Parathyroid adenoma (tissue), 2 donors: ENCODE data around the gene ARHGEF4.

Experiments used
- H2AFZ ChIP-seq: fragments of 300-600 bp; sonication (generic); one replicate; pipeline ENCODE4 v1.7.0; 2017; ENCODE audit warnings: antibody characterized with exemption, mild to moderate bottlenecking
- H3K27ac ChIP-seq: fragments of 300-600 bp; sonication (generic); one replicate; pipeline ENCODE4 v1.7.0; 2017
- H3K27me3 ChIP-seq: fragments of 300-600 bp; sonication (generic); one replicate; pipeline ENCODE4 v1.7.0; 2017; ENCODE audit warnings: low read length; ENCODE audit not compliant: control insufficient read depth, insufficient read depth
- H3K36me3 ChIP-seq: fragments of 300-600 bp; sonication (generic); one replicate; pipeline ENCODE4 v1.7.0; 2017; ENCODE audit warnings: low read length; ENCODE audit not compliant: control insufficient read depth, insufficient read depth
- H3K4me1 ChIP-seq: fragments of 300-600 bp; sonication (generic); one replicate; pipeline ENCODE4 v1.7.0; 2017; ENCODE audit warnings: control low read depth
- H3K4me2 ChIP-seq: fragments of 300-600 bp; sonication (generic); one replicate; pipeline ENCODE4 v1.7.0; 2017; ENCODE audit warnings: low read length
- H3K4me3 ChIP-seq: fragments of 300-600 bp; sonication (generic); one replicate; pipeline ENCODE4 v1.7.0; 2017; ENCODE audit warnings: low read depth, low read length
- H3K79me2 ChIP-seq: fragments of 300-600 bp; sonication (generic); one replicate; pipeline ENCODE4 v1.7.0; 2017; ENCODE audit warnings: control low read depth
- H3K9ac ChIP-seq: fragments of 300-600 bp; sonication (generic); one replicate; pipeline ENCODE4 v1.7.0; 2017; ENCODE audit warnings: mild to moderate bottlenecking
- H3K9me3 ChIP-seq: fragments of 300-600 bp; sonication (generic); one replicate; pipeline ENCODE4 v1.7.0; 2017; ENCODE audit warnings: low read length; ENCODE audit not compliant: control insufficient read depth
- TF ChIP-seq, protein P1 (sequence below): fragments of 300-600 bp; sonication (generic); IDR thresholded peaks from one replicate; pipeline ENCODE4 v1.7.0; 2017; ENCODE audit warnings: antibody characterized with exemption, mild to moderate bottlenecking
- donor health status: primary hyperparathyroidism.

Gene ARHGEF4

DNA sequence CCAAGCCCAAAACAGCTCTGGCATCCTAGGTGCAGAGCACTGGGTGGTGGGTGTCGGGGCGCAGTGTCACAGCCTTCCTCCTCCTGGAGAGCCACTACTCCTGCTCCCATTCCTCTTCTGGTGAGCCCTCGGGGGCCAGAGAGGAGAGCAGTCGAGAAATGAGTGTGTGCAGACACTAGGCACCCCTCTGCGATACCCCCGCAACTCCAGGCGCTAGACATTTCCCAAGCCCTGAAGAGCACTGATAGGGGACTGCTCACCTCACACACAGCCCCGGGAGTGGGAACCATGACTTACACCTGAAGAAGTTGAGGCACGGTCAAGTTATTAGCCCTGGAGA is 202.4 kb downstream of the ARHGEF4 start:
- TF ChIP-seq, protein P1, sequence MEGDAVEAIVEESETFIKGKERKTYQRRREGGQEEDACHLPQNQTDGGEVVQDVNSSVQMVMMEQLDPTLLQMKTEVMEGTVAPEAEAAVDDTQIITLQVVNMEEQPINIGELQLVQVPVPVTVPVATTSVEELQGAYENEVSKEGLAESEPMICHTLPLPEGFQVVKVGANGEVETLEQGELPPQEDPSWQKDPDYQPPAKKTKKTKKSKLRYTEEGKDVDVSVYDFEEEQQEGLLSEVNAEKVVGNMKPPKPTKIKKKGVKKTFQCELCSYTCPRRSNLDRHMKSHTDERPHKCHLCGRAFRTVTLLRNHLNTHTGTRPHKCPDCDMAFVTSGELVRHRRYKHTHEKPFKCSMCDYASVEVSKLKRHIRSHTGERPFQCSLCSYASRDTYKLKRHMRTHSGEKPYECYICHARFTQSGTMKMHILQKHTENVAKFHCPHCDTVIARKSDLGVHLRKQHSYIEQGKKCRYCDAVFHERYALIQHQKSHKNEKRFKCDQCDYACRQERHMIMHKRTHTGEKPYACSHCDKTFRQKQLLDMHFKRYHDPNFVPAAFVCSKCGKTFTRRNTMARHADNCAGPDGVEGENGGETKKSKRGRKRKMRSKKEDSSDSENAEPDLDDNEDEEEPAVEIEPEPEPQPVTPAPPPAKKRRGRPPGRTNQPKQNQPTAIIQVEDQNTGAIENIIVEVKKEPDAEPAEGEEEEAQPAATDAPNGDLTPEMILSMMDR = no peak
- H3K9ac ChIP-seq = no peak overlapping the region

DNA sequence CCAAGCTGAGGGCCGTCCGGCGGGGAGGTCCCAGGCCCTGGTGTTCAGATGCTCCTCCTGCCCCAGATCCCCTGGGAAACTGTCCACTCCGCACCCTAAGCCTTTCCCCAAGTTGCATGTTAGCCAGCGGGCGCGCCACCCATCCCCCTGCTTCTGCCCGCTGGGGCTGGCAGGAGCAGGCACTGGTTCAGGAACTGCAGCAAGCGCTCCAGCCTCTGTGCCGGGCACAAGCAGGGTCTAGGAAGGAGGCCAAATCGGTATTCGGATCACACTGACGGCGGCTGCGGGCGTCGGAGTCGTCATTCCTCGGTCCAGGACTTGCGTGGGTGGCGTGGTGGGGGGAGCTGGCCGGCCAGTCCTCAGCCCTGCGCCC is 202.8 kb downstream of the ARHGEF4 start:
- no peaks in the 10 kb centered on the region for H3K27me3 ChIP-seq
- H2AFZ ChIP-seq = no peak overlapping the region
- H3K79me2 ChIP-seq = no peaks in the 10 kb centered on the region
- TF ChIP-seq, protein P1 = no peak
- no peak overlapping the region for H3K4me2 ChIP-seq
- H3K4me3 ChIP-seq = no peak overlapping the region
- no peaks in the 10 kb centered on the region for H3K4me1 ChIP-seq
- no peaks in the 10 kb centered on the region for H3K9me3 ChIP-seq
- H3K9ac ChIP-seq = no peak overlapping the region
- H3K27ac ChIP-seq = no peak overlapping the region
- no peaks in the 10 kb centered on the region for H3K36me3 ChIP-seq

More for the DNA sequence above, 202.4 kb downstream of the ARHGEF4 start:
- H3K27me3 ChIP-seq = no peaks in the 10 kb centered on the region
- no peak overlapping the region for H3K27ac ChIP-seq
- no peaks in the 10 kb centered on the region for H3K9me3 ChIP-seq
- H3K36me3 ChIP-seq = no peaks in the 10 kb centered on the region
- H3K4me1 ChIP-seq = no peaks in the 10 kb centered on the region
- no peak overlapping the region for H3K4me3 ChIP-seq
- H2AFZ ChIP-seq = no peak overlapping the region
- H3K79me2 ChIP-seq = no peaks in the 10 kb centered on the region
- H3K4me2 ChIP-seq = no peak overlapping the region

DNA sequence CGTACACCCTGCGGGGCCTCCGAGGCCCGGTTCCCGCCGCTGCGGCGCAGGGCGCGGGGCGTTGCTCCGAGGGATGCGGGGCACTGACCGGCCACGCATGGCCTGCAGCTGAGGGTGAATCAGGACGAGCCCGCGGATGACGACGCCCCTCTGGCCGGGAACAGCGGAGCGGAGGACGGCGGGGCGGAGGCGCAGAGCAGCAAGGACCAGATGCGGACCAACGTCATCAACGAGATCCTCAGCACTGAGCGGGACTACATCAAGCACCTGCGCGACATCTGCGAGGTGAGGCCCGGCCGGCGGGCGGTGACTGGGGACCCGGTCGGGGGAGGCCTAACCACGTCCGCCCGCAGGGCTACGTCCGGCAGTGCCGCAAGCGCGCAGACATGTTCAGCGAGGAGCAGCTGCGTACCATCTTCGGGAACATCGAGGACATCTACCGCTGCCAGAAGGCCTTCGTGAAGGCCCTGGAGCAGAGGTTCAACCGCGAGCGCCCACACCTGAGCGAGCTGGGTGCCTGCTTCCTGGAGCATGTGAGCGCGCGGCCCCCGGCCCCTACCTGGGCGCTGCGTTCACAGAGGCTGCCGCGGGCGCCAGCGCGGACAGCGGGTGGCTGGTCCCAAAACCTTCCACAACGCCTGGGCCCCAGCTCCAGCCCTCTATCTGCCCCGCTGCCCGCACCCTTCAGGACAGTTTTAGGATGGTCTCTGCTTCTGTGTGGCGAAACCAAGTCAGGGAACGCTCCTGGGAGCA is 203.4 kb downstream of the ARHGEF4 start:
- H3K9me3 ChIP-seq = no peaks in the 10 kb centered on the region
- H2AFZ ChIP-seq = no peak overlapping the region
- no peaks in the 10 kb centered on the region for H3K27me3 ChIP-seq
- no peak overlapping the region for H3K9ac ChIP-seq
- no peak overlapping the region for H3K4me3 ChIP-seq
- H3K4me1 ChIP-seq = no peaks in the 10 kb centered on the region
- H3K4me2 ChIP-seq = no peak overlapping the region
- TF ChIP-seq, protein P1 = no peak
- H3K27ac ChIP-seq = no peak overlapping the region
- H3K79me2 ChIP-seq = no peaks in the 10 kb centered on the region
- no peaks in the 10 kb centered on the region for H3K36me3 ChIP-seq

DNA sequence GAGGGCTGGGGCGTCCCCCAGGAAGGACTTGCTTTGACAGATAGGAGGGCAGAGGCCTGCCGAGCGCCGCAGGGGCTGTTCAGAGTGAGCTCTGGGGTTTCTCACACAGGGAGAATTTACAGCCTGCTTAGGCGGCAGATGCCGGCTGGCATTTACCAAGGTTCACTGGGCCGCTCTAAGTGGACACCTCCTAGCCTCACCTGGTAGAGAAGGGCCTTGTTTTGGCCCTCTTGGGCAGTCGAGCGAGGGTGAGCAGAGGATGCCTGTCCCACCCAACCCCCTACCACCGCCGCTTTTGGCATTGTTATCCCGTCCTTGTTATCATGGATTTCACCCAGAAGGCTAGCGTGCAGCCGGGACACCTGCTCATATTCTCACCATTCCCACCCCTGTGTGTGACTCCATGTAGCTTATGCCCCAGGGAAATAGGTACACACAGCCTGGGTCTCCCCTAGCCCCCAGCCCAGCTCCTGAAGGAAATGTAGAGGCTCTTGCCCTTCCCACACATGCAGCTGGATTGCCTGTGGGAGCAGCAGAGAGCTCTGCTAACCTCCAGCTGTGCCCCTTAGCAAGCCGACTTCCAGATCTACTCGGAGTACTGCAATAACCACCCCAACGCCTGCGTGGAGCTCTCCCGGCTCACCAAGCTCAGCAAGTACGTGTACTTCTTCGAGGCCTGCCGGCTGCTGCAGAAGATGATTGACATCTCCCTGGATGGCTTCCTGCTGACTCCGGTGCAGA is 204.1 kb downstream of the ARHGEF4 start:
- no peak overlapping the region for H3K4me3 ChIP-seq
- H3K27ac ChIP-seq = no peak overlapping the region
- no peaks in the 10 kb centered on the region for H3K27me3 ChIP-seq

More for the DNA sequence above, 204.1 kb downstream of the ARHGEF4 start:
- H3K9me3 ChIP-seq = no peaks in the 10 kb centered on the region
- no peak overlapping the region for H3K9ac ChIP-seq
- H2AFZ ChIP-seq = no peak overlapping the region
- H3K4me1 ChIP-seq = no peaks in the 10 kb centered on the region
- H3K36me3 ChIP-seq = no peaks in the 10 kb centered on the region
- TF ChIP-seq, protein P1 = no peak
- no peak overlapping the region for H3K4me2 ChIP-seq
- no peaks in the 10 kb centered on the region for H3K79me2 ChIP-seq
